Posterior vena cava (tissue), 2 donors: ENCODE measurements around the gene MARK2. TPM values are rescaled to one million over a fixed set of nuclear protein-coding genes. Genes with fewer than 3 reads are reported as not detected.

Experiments used
- DNase-seq: peaks from one replicate; pipeline ENCODE4 v3.0.0-alpha.2; 2020; ENCODE audit warnings: low spot score
- intact Hi-C, 2 donors: fragments of 100-400 bp; cut with DNase I; formaldehyde crosslinking; loops; one replicate each; pipeline versions ENCODE4 v1.14.1 to v1.14.2; 2022 to 2023
- total RNA-seq, 2 donors: library from RNA; stranded (reverse); fragmentation: NEBNext Ultra II Directional; extraction: Animal tissue kit (Norgen Biotek cat#: 25700); gene quantifications; one replicate each; pipeline ENCODE4 v1.2.1, GENCODE V29; 2021
- donor health status: DM: yes; HTN: yes; CAD: no.
- donor health status: DM: yes; HTN: yes; CAD: no.

Gene MARK2
- total RNA-seq, 2 donors from 2014 or later = 20.5 to 24.5 TPM

DNA sequence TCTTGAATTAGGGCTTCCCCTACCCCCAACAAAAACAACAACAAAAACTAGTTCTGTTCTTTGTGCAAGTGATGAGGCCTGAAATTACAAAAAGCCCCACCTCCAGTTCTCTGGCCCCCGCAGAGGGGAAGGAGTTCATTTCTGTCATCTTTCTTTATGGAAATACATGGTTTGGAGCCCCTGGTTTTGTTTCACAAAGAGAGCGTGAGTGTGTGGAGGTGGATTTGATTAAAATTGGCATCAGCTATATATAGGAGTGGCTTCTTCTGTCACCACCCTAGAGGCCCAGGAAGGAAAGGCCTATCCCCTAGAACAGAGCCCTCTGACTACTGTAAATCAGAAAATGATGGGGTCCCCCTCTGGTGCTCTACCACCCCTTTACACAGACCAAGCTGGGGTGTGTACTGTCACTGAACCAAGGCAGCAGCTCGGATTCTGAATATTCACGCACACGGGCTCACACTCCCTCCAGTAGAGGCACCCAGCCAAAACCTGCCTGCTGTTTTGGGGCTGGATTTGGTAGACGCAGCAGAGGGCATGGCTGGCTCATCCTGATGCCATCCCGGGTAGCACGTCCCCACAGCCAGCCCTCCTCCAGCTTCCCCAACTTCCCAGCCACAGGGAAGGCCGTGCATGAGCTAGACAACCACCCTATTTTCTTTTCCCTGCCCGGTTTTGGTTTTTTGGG lies 58.7 kb downstream of the MARK2 start:
- intact Hi-C loops = no loop called here
- no peak for DNase-seq

DNA sequence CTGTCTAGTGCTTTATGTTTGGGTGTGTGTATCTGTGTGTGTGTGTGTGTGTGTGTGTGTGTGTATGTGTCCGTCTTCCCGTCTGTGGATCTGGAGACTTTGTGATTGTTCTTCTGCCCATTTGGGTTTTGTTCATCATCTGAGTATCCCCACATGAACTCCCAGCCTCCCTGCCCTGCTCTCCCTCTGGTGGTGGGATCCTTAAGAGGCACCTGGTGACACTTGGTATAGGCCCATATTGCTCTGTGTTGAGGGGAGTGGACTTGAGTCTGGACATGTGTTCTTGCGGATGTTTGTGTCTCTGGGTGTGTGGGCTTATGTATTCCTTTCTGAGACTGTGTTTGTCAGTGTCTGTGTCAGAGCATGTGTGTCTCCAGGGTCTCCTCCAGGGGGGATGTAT lies 62.8 kb downstream of the MARK2 start:
- intact Hi-C loops = no loop called here
- DNase-seq = no peak

DNA sequence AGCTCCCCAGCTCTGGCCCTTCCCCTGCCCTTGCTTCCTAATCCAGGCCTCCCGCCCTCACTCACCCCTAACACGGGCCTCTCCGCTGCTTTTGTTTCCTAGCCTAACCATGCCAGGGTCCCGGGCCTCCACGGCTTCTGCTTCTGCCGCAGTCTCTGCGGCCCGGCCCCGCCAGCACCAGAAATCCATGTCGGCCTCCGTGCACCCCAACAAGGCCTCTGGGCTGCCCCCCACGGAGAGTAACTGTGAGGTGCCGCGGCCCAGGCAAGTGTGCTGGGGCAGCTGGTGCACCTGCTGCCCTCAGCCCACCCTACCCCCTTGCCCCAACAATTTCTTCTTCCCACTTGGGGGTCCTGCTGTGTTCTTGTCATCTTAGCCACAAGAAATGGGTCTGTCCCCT lies 65.0 kb downstream of the MARK2 start:
- intact Hi-C loops = no loop called here

DNA sequence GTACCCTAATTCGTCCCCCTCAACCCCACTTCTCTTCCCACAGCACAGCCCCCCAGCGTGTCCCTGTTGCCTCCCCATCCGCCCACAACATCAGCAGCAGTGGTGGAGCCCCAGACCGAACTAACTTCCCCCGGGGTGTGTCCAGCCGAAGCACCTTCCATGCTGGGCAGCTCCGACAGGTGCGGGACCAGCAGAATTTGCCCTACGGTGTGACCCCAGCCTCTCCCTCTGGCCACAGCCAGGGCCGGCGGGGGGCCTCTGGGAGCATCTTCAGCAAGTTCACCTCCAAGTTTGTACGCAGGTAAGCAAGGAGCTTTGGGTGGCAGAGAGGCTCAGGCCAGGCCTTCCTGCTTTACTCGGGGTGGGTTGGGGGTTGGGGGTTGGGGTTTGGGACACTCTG lies 65.8 kb downstream of the MARK2 start:
- intact Hi-C loops = no loop called here
- no peak for DNase-seq

More for the DNA sequence above, 65.0 kb downstream of the MARK2 start:
- no peak for DNase-seq

DNA sequence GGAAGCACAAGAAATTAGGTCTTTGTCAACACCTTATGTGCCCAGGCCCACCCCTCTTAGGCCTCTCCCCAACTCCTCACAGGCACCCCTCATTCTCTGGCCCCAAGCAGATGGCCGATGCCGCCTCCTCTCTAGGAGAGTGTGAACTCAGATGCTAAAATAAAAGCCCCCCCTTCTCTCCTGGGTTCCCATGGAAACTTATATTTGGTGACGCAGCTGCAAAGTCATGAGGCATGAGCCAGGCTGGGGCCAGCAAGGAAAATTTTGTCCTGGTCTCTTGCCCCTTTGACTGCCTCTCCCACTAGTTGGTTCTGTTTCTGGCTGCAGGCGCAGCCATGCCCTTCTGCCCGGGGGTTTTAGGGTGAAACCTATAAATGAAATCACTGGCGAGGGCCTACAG lies 66.3 kb downstream of the MARK2 start:
- no peak for DNase-seq
- intact Hi-C loops = no loop called here

DNA sequence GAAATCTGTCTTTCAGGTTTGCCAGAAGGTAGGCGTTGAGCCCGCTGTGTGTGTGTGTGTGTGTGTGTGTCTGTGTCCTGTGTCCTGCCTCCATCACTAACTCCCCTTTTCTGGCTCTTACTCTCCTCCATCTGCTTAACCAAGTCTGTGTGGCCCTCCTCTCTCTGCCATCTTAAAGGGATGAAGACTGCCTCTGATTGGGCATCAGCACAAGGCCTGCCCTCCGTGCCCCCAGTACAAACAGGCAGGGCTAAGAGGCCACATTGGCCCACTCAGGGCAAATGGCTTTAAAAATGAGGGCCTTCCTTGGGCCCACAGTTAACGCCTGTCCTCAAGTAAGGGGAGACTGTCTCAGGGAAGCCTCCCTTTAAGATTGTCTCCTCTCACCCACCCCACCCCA lies 67.2 kb downstream of the MARK2 start:
- intact Hi-C loops = no loop called here
- DNase-seq = no peak

DNA sequence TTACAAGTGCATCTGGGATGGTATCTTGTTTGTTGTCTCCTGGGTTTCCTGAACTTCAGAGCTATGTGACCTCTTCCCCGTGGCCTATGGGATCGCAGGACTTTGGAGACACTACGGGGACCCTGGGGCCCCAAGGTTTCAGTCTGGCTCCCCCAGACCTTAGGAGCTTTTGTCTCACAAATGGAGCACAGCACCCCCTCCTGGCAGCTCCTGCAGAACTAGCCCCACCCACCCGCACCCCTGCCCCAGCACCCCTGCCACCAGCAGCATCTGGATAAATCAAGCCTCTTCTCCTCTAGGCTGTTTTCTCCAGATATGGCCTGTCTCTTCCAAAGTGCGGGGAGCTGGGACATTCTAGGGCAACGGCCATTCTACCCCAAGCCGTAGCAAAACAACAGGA lies 67.7 kb downstream of the MARK2 start:
- intact Hi-C loops = no loop called here
- DNase-seq = no peak

DNA sequence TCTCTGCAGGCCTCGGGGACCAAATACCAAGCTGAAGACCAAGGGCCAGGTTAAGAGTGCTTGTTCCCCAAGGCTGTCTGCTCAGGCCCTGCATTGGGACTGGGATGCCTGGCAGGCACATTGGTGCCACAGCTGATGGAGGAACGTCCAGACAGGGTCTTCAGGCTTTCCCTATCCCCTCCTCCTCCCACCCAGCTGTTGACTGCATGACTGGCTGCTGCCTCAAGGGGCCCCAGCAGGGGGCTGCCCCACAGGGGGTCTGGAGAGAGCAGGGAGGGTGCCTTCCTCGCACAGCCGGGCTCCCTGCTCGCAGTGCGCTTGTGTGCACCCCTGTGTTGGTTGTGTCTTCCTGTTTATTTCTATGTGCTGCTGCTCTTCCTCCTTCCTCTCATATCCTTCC lies 68.2 kb downstream of the MARK2 start:
- no peak for DNase-seq
- intact Hi-C loops = no loop called here

DNA sequence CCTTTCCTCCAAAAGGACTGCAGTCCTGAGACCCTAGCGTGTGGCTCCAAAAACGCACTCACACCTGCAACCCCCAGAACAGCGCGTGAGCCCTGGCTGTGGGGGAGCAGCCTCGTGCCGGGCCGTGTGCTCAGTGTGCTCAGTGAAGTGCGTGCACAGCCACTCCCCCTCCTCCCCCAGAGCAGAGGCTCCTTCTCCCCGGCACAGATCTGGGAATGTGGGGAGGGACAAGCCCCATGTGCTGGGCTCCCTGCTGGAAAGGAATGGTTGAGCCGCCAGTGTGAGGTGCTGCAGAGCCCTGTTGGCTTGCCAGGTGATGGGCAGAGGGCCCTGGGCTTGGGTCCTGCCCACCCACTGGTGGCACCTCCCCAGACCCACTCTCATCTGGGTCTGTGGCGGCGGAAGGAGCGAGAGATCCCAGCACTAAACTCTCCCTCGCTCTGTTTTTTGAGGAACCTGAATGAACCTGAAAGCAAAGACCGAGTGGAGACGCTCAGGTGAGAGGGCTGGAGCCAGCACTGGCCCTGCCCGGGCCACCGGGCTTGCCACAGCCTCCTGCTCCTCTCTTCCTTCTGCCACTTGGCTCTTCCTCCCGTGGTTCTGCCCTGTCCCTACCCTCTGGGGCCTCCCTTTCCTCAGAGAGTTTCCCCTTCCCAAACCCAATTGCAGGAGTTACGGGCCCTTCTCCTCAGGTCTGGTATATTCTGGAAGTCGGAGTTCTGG lies 69.1 kb downstream of the MARK2 start:
- intact Hi-C loops = no loop called here

DNA sequence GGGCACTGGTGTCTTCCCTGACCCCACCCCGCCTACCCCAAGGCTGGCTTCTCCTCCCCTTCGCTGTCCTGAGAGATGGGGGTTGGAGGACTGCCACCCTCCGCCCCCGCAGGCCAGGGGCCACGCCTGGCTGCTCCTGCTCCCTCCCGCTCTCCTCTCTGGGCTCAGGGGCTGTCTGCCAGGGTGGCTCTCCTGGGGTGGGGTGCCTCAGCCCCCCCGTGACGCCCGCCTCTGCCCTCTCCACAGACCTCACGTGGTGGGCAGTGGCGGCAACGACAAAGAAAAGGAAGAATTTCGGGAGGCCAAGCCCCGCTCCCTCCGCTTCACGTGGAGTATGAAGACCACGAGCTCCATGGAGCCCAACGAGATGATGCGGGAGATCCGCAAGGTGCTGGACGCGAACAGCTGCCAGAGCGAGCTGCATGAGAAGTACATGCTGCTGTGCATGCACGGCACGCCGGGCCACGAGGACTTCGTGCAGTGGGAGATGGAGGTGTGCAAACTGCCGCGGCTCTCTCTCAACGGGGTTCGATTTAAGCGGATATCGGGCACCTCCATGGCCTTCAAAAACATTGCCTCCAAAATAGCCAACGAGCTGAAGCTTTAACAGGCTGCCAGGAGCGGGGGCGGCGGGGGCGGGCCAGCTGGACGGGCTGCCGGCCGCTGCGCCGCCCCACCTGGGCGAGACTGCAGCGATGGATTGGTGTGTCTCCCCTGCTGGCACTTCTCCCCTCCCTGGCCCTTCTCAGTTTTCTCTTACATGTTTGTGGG lies 69.9 kb downstream of the MARK2 start:
- DNase-seq = no peak
- intact Hi-C loops = no loop called here

More for the DNA sequence above, 69.1 kb downstream of the MARK2 start:
- DNase-seq = no peak

DNA sequence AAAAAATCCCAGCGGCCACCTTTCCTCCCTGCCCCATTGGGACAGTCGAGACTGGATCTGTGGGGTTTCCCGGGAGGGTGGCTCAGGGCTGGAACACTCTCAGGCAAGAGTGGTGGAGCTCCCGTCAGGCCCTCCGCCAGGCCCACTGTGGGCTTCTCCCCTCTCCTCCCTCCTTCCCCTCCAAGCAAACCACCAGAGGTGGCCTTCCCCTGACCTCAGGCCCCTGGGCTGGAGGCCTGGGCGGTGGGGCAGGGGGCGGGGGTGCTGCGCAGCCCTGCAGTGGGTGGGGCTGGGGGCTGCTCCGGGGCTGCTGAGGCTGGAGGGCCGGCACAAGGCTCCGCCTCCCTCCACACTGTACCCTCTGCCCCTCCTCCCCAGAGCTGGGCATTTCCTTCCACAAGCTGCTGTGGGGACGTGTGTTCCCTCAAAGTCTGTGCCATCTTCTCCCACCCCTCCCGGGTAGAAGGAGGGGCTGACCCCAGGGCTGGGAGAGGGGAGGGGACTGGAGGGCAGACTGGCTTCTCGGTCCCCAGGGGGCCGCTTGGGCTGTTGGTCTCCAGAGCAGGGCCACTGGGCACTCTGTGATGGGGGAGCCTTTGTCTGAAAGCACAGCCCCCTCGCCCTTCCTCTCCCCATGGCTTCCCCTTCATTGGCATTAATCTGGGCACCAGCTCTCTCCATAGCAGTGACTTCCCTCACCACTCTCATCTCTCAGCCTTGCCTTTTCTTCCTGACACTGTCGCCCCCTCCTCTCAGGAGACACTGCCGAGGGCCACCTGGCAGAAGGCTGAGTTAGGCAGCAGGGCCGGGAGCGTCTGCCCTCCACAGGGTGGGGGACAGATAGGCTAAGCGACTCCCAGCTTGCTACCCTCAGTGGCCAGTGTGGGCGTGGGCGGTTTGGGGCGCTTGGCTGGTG lies 70.9 kb downstream of the MARK2 start:
- no peak for DNase-seq
- intact Hi-C loops = no loop called here

DNA sequence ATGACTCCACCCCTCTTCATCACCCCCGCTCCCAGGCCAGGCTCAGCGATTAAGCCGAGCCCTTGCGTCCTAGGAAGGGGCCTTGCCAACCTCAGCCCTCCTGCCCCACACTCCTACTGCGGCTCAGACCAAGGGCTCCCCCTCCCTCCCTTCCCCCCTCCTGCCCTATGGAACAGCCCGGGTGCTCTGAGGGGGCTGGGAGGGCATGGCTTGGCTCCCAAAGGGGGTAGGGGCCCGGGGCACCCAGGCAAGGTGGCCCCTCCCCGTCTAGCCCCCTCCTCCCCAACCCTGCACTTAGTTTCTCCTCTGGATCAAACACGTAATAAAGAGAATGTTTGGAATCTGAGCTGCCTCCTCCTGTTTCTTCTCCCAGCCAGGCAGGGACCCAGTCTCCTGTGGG lies 71.8 kb downstream of the MARK2 start:
- no peak for DNase-seq
- intact Hi-C loops = no loop called here

DNA sequence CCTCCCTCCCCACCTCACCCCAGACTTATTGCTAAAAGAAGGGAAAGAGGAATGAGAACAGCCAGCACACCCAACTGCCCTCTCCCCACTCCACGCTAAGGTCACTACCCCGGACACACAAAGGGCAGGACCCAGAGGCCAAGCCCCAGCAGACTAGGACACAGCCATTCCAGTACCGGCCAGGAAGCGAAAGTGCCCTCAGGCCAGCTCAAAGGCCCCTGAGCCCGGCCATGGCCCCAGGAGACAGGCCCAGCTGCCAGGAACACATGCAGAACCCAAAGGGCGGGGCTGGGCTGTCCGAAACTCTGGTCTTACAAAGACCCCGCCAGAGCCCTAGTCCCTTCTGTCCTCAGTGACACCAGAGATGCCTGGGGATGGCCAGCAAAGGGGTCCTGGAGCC lies 72.5 kb downstream of the MARK2 start:
- DNase-seq = no peak
- intact Hi-C loops = no loop called here

DNA sequence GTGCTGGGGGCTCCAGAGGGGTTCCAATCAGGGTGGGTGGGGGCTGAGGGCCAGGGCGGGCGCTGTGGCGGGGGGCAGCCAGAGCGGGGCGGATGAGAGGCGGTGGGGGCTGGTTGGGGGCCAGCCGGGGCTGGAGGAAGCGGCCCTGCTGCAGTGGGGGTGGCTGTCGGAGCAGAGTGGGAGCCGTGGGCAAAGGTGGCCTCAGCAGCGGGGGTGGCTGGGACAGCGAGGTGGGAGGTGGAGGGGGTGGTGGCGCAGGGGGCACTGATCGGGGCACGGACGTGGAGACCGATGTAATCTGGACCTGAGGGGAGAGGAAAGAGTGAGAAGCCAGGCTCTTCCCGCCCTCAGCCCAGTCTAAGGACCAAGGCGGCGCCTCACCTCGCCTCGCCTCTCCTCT lies 73.0 kb downstream of the MARK2 start:
- DNase-seq = no peak
- intact Hi-C loops = no loop called here

DNA sequence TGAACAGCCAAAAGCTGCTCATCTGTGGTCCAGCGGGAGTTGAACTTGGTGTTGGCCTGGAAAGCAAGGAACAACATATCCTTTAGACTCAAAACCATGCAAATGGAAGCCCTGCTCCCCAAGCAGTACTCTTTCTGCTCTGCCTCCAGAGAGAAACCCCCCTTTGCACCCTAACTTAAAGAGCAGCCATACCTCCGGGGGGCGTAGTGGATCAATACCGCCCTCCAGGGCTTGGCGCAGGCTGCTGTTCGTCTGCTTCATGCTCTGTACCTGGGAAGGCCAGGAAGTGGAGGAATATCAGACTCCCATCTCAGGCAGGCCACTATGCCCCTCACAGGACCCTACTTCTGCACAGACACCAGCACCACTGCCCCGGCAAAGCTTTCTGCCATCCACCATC lies 73.8 kb downstream of the MARK2 start:
- no peak for DNase-seq
- intact Hi-C loops = no loop called here

DNA sequence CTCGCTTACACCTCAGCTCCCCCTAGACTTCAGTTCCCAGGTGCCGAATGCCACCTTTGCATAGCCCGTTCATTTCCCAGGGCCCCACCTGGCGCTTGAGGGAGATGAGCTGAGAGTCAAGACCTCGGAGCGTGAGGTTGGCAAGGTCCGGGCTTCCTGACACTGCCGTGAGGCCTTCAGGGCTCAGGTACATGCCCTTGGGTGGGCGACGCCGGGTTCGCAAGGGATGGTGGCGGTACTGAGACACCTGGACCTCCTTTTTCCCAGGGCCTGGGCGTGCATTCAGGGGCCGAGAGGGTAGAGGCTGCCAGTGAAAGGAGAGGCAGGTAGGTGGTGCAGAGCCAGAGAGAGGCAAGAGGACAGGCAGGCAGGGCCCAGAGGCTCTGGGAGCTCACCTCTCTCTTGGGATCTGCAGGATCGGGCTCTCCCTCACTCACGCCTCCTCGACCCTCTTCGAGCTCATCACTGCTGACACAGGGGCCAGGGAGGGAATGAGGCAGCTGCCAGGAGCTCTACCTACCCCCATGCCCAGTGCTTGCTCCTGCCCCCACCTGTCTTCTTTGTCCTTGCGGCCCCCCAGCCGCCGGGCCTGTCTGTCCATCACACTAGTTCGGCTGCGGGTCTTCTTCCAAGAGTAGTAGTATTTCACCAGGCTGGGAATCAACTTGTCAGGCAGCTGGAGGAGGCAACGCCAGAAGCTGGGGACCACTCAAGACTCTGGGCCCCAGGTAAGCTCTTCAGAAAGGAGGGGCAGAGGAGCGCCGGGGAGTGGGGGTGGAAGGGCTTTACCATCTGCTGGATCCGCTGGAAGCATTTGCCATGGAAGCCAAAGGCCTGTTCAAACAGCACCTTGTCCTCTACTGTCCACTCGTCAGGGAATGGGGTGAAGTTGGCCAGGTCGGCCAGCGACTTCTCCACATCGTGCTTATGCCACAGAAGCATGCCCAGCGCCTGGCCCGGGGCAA lies 75.2 kb downstream of the MARK2 start:
- intact Hi-C loops = no loop called here
- no peak for DNase-seq

DNA sequence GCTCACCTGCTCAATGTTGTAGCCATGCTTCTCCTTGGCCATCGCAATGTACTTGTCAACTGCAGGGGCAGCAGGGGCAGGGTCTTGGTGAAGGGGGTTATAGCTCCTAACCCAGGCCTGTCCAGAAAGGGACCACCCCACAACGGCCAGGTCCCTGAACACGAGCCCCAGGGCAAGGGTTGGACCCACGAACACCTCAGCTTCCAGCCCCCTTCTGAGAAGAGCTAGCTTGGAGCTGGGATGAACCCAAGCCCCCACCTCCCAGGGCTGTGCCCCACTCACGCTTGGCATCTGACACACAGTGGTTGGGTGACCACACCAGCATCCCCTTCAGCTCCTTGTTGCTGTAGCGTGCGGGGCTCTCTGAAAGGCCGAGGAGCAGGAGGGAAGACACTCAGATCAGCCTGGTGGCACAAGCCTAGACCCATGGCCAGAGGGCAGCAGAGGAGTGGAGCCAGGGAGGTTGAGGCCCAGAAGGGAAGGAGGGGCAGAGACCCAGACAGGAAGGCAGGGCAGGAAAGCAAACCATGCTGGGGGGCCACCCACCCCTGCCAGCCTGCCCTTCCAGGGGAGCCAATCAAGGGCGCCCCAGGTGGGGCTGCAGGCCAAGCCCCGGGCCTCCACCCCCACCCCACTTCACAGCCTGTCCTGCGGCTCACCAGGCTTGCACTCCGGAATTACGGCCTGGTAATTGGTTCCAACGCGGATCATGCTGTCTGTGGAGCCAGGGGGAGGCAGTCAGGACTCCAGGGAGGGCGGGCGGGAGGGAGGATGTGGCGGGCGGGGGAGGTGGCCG lies 76.2 kb downstream of the MARK2 start:
- intact Hi-C loops = no loop called here
- no peak for DNase-seq
